ENCODE results near the gene HS6ST2. TPM values are rescaled to one million over a fixed set of nuclear protein-coding genes. Genes with fewer than 3 reads are reported as not detected.

Gene HS6ST2
- total RNA-seq, 1 experiment from 2014 or later, result 0.26 TPM

DNA sequence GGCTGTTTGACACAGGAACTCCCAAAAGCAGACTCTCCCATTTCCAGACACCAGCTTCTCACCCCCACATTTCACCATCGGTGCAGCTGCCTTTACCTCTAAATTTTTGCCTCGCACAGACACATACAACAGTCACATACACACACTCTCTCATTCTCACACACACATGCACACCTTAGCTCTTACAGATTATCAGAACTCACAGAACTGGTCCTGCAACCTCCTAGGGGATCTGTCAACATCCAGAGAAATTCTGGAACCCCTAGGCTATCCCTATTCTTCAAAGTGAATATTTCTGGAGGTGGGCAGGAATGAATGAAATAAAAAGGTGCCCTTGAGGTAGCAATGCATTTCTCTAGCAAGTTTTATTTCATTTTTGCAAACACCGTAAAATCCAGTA is 4.1 kb downstream of the HS6ST2 start:
- in situ Hi-C loops (cut with HindIII; ENCODE audit: low pct_unique_long_range_greater_than_20kb, low sequenced_read_pairs), result no loop called here
- no TSS peak for BruUV-seq (replicated peaks)
- DNase-seq (ENCODE audit: low read depth, low spot score), result no peak

DNA sequence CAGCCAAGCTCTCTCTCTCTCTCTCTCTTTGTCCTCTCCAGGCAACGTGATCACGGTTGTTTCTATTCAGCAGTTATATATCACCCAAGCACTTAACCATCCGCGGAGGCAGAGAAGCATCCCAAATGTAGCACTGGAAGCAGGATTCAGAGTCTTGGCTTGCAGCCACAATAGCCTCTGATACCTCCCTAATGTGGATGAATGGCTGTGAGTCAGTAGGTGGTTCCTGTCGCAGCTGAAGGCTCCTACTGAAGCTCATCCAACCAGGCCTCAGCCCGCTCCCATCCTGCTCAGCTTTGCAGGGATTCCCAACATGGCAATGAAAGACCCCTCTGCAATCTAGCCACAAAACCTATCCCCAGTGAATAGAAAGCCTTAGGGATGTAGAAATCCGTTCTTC is 5.1 kb downstream of the HS6ST2 start:
- intact Hi-C loops (cut with micrococcal nuclease; ENCODE audit: unreplicated experiment), result no loop called here
- in situ Hi-C loops (cut with HindIII; ENCODE audit: low pct_unique_long_range_greater_than_20kb, low sequenced_read_pairs), result no loop called here
- no peak for ATAC-seq
- TF ChIP-seq SIN3A (IDR thresholded peaks at IDR 0.05; ENCODE audit: borderline replicate concordance, insufficient read depth, low read depth, low read length) (no peak), TCF7L2 (IDR thresholded peaks at IDR 0.05; ENCODE audit: low read depth, low read length) (no peak), POLR2AphosphoS5 (IDR thresholded peaks at IDR 0.05; ENCODE audit: low read depth, low read length) (no peak)
- TF ChIP-seq, protein P1, sequence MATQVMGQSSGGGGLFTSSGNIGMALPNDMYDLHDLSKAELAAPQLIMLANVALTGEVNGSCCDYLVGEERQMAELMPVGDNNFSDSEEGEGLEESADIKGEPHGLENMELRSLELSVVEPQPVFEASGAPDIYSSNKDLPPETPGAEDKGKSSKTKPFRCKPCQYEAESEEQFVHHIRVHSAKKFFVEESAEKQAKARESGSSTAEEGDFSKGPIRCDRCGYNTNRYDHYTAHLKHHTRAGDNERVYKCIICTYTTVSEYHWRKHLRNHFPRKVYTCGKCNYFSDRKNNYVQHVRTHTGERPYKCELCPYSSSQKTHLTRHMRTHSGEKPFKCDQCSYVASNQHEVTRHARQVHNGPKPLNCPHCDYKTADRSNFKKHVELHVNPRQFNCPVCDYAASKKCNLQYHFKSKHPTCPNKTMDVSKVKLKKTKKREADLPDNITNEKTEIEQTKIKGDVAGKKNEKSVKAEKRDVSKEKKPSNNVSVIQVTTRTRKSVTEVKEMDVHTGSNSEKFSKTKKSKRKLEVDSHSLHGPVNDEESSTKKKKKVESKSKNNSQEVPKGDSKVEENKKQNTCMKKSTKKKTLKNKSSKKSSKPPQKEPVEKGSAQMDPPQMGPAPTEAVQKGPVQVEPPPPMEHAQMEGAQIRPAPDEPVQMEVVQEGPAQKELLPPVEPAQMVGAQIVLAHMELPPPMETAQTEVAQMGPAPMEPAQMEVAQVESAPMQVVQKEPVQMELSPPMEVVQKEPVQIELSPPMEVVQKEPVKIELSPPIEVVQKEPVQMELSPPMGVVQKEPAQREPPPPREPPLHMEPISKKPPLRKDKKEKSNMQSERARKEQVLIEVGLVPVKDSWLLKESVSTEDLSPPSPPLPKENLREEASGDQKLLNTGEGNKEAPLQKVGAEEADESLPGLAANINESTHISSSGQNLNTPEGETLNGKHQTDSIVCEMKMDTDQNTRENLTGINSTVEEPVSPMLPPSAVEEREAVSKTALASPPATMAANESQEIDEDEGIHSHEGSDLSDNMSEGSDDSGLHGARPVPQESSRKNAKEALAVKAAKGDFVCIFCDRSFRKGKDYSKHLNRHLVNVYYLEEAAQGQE (IDR thresholded peaks at IDR 0.05; ENCODE audit: insufficient read depth in 1 of 2, low read depth in 2 of 2, low read length in 1 of 2), result no peak
- TF ChIP-seq, protein P2, sequence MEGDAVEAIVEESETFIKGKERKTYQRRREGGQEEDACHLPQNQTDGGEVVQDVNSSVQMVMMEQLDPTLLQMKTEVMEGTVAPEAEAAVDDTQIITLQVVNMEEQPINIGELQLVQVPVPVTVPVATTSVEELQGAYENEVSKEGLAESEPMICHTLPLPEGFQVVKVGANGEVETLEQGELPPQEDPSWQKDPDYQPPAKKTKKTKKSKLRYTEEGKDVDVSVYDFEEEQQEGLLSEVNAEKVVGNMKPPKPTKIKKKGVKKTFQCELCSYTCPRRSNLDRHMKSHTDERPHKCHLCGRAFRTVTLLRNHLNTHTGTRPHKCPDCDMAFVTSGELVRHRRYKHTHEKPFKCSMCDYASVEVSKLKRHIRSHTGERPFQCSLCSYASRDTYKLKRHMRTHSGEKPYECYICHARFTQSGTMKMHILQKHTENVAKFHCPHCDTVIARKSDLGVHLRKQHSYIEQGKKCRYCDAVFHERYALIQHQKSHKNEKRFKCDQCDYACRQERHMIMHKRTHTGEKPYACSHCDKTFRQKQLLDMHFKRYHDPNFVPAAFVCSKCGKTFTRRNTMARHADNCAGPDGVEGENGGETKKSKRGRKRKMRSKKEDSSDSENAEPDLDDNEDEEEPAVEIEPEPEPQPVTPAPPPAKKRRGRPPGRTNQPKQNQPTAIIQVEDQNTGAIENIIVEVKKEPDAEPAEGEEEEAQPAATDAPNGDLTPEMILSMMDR (IDR thresholded peaks at IDR 0.05), result no peak
- H3K4me3 ChIP-seq (ENCODE audit: low read depth in 2 of 2, low read length in 2 of 2), result no peak overlapping the region
- BruUV-seq (replicated peaks), result no TSS peak
- CTCF ChIA-PET, result no interaction called here
- H3K9me3 ChIP-seq (ENCODE audit: control insufficient read depth, insufficient read depth, low read depth, low read length), result no peaks in the 10 kb centered on the region
- POLR2A ChIA-PET, result no interaction called here
- peaks cover 12% of the 10 kb centered on the region for H3K27me3 ChIP-seq (ENCODE audit: control insufficient read depth, insufficient read depth, low read length)
- peaks cover 5% of the 10 kb centered on the region for H3K4me1 ChIP-seq (ENCODE audit: control insufficient read depth, insufficient read depth, low read length)
- H3K27ac ChIP-seq (ENCODE audit: low read length), result no peak overlapping the region
- no peaks in the 10 kb centered on the region for H3K36me3 ChIP-seq (ENCODE audit: control insufficient read depth, insufficient read depth, low read length)
- no peak for DNase-seq (ENCODE audit: low read depth, low spot score)

More for the DNA sequence above, 4.1 kb downstream of the HS6ST2 start:
- no peak for ATAC-seq
- POLR2A ChIA-PET, result no interaction called here
- H3K4me3 ChIP-seq (ENCODE audit: low read depth in 2 of 2, low read length in 2 of 2), result no peak overlapping the region
- no peaks in the 10 kb centered on the region for H3K9me3 ChIP-seq (ENCODE audit: control insufficient read depth, insufficient read depth, low read depth, low read length)
- H3K4me1 ChIP-seq (ENCODE audit: control insufficient read depth, insufficient read depth, low read length), result peaks cover 6% of the 10 kb centered on the region
- no peak overlapping the region for H3K27ac ChIP-seq (ENCODE audit: low read length)
- TF ChIP-seq TCF7L2 (IDR thresholded peaks at IDR 0.05; ENCODE audit: low read depth, low read length), result no peak
- no peak for TF ChIP-seq SIN3A (IDR thresholded peaks at IDR 0.05; ENCODE audit: borderline replicate concordance, insufficient read depth, low read depth, low read length)
- TF ChIP-seq, protein P2 (IDR thresholded peaks at IDR 0.05), result no peak
- TF ChIP-seq, protein P1 (IDR thresholded peaks at IDR 0.05; ENCODE audit: insufficient read depth in 1 of 2, low read depth in 2 of 2, low read length in 1 of 2), result no peak
- no peak for TF ChIP-seq POLR2AphosphoS5 (IDR thresholded peaks at IDR 0.05; ENCODE audit: low read depth, low read length)
- H3K27me3 ChIP-seq (ENCODE audit: control insufficient read depth, insufficient read depth, low read length), result peaks cover 19% of the 10 kb centered on the region
- CTCF ChIA-PET, result no interaction called here
- no peaks in the 10 kb centered on the region for H3K36me3 ChIP-seq (ENCODE audit: control insufficient read depth, insufficient read depth, low read length)
- intact Hi-C loops (cut with micrococcal nuclease; ENCODE audit: unreplicated experiment), result no loop called here
